Uterus (tissue), 2 donors: ENCODE results near the gene ZSWIM6.

Experiments
- CTCF ChIP-seq, 4 experiments: fragments of 200-600 bp in 2 of 4; fragments of 450-650 bp in 2 of 4; sonication (generic) in 2 of 4; IDR thresholded peaks; one replicate each; pipeline ENCODE4 v1.5.1; 2016 to 2019; ENCODE audit warnings: antibody characterized with exemption in 4 of 4, mild to moderate bottlenecking in 2 of 4, moderate library complexity in 1 of 4
- POLR2A ChIP-seq, 2 donors: fragments of 450-650 bp; IDR thresholded peaks; one replicate each; pipeline ENCODE4 v1.6.1; 2016; ENCODE audit warnings: antibody characterized with exemption in 2 of 2, mild to moderate bottlenecking in 1 of 2, moderate library complexity in 1 of 2

- no peak for TF ChIP-seq CTCF (IDR thresholded peaks at IDR 0.05)
- TF ChIP-seq POLR2A (IDR thresholded peaks at IDR 0.05), result no peak
Observed at GRCh38 chr5:61304590-61305381, 27.3 kb upstream of the ZSWIM6 start.
